Hematopoietic multipotent progenitor cell treated with erythropoietin and hydrocortisone succinate and interleukin-3 and kit ligand, for 4 days (in vitro differentiated cells): ENCODE measurements around the gene SMNDC1.
"Not testable (repeated sequence)": the region's sequence is repeated elsewhere in the genome, so short reads cannot be mapped to it uniquely, and the experiment has no call there.

Experiments
- DNase-seq: peaks from one replicate; pipeline ENCODE4 v3.0.0-alpha.2; 2015

SMNDC1 gene

GRCh38 chr10:110304780-110305421 lies at the start of gene SMNDC1:
SMNDC1 (minus strand) TSS chr10:110304920; CDS start chr10:110303587, 1,333 bp downstream.
- DNase-seq = peak; percentile 99

- DNase-seq = peak; percentile 90
Measured at GRCh38 chr10:110354322-110354766, 49.6 kb upstream of the SMNDC1 start.

GRCh38 chr10:110353244-110354119 lies 48.8 kb upstream of the SMNDC1 start:
- DNase-seq = no peak

GRCh38 chr10:110352930-110353243 lies 48.2 kb upstream of the SMNDC1 start:
- no peak for DNase-seq

GRCh38 chr10:110350812-110351211 lies 46.1 kb upstream of the SMNDC1 start:
- DNase-seq = no peak

GRCh38 chr10:110349831-110350230 lies 45.1 kb upstream of the SMNDC1 start:
- no peak for DNase-seq

- no peak for DNase-seq
Measured at GRCh38 chr10:110349386-110349785, 44.7 kb upstream of the SMNDC1 start.

GRCh38 chr10:110348336-110348735 lies 43.6 kb upstream of the SMNDC1 start:
- no peak for DNase-seq

- DNase-seq = no peak
Measured at GRCh38 chr10:110346914-110347313, 42.2 kb upstream of the SMNDC1 start.

- no peak for DNase-seq
Measured at GRCh38 chr10:110345286-110345685, 40.6 kb upstream of the SMNDC1 start.

GRCh38 chr10:110344622-110345021 lies 39.9 kb upstream of the SMNDC1 start:
- no peak for DNase-seq

GRCh38 chr10:110343947-110344346 lies 39.2 kb upstream of the SMNDC1 start:
- DNase-seq = no peak

- no peak for DNase-seq
Measured at GRCh38 chr10:110340816-110341215, 36.1 kb upstream of the SMNDC1 start.

GRCh38 chr10:110340122-110340521 lies 35.4 kb upstream of the SMNDC1 start:
- no peak for DNase-seq

GRCh38 chr10:110337906-110338305 lies 33.2 kb upstream of the SMNDC1 start:
- DNase-seq = no peak

- no peak for DNase-seq
Measured at GRCh38 chr10:110337401-110337800, 32.7 kb upstream of the SMNDC1 start.

GRCh38 chr10:110336111-110336721 lies 31.5 kb upstream of the SMNDC1 start:
- DNase-seq = no peak

- DNase-seq = peak; percentile 67
Measured at GRCh38 chr10:110335314-110336064, 30.8 kb upstream of the SMNDC1 start.

GRCh38 chr10:110334061-110334656 lies 29.4 kb upstream of the SMNDC1 start:
- no peak for DNase-seq

GRCh38 chr10:110331226-110331795 lies 26.6 kb upstream of the SMNDC1 start:
- not testable (repeated sequence) for DNase-seq

GRCh38 chr10:110330675-110331074 lies 26.0 kb upstream of the SMNDC1 start:
- DNase-seq = no peak

GRCh38 chr10:110327262-110327914 lies 22.7 kb upstream of the SMNDC1 start:
- DNase-seq = no peak
